Prostate gland (tissue), 2 donors: ENCODE results near the gene VWA5B2. TPM values are rescaled to one million over a fixed set of nuclear protein-coding genes. Genes with fewer than 3 reads are reported as not detected.

Experiments
- DNase-seq: peaks from one replicate; pipeline ENCODE4 v3.0.0-alpha.2; 2019; ENCODE audit warnings: low spot score
- H3K27ac ChIP-seq, 2 donors: fragments of 200-600 bp; sonication (generic); 2 replicates each; pipeline ENCODE4 v1.5.1; 2017 to 2019
- H3K27me3 ChIP-seq: fragments of 200-600 bp; sonication (generic); replicated peaks from 2 replicates; pipeline ENCODE4 v1.5.1; 2019; ENCODE audit not compliant: insufficient read depth
- H3K36me3 ChIP-seq, 2 donors: fragments of 200-600 bp; sonication (generic); 1 replicate in 1 of 2; 2 replicates in 1 of 2; pipeline versions ENCODE4 v1.5.1 to v1.8.1; 2017 to 2019
- H3K4me1 ChIP-seq: fragments of 200-600 bp; sonication (generic); replicated peaks from 2 replicates; pipeline ENCODE4 v1.5.1; 2019
- H3K4me3 ChIP-seq, 2 donors: fragments of 200-600 bp; sonication (generic); 2 replicates each; pipeline ENCODE4 v1.5.1; 2017 to 2019
- H3K9me3 ChIP-seq: fragments of 200-600 bp; sonication (generic); 2 replicates; pipeline ENCODE4 v1.5.1; 2017
- POLR2A ChIP-seq: fragments of 450-650 bp; IDR thresholded peaks from one replicate; pipeline ENCODE4 v1.6.1; 2016; ENCODE audit warnings: antibody characterized with exemption, mild to moderate bottlenecking
- POLR2AphosphoS5 ChIP-seq: sonication (generic); formaldehyde crosslinking; IDR thresholded peaks from one replicate; pipeline ENCODE4 v1.6.1; 2017; ENCODE audit warnings: antibody characterized with exemption
- WGBS: methylation state at CpG from one replicate; pipeline ENCODE4 v1.1.5; 2018; 5-methylcytosine and 5-hydroxymethylcytosine counted together
- intact Hi-C: fragments of 100-400 bp; cut with DNase I; formaldehyde crosslinking; loops from one replicate; pipeline ENCODE4 v1.14.2; 2022
- total RNA-seq, 2 donors: library from RNA; depleted of rRNA; stranded (reverse); fragments of >200 nt; gene quantifications; one replicate each; pipeline ENCODE4 v1.1.0, GENCODE V29; 2016
- TF ChIP-seq, protein P1 (sequence below), 4 experiments: fragments of 200-600 bp in 2 of 4; fragments of 450-650 bp in 2 of 4; sonication (generic) in 2 of 4; IDR thresholded peaks; 1 replicate in 3 of 4; 2 replicates in 1 of 4; pipeline ENCODE4 v1.5.1; 2016 to 2019; ENCODE audit warnings: antibody characterized with exemption in 4 of 4, mild to moderate bottlenecking in 2 of 4, moderate library complexity in 2 of 4

The VWA5B2 gene
- total RNA-seq, 2 donors from 2014 or later, result 0.46 to 7.8 TPM

DNA sequence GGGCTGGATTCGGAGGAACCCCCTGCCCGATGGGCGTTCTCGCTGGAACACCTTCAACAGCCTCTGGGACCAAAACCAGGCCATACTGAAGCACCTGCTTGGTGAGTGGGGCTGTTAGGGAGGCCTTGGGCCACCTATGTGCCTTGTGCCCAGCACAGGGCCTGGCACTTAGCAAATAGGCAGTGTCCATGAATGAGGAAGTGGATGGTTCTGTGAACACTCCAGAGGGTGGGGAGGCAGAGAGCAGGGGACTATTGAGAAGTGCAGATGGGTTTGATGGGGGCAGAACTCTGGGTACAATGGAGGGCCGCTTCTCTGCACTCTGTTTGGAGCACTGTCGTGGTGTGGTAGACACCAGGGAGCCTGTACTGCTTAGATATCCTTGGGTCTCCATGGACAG is 48.0 kb downstream of the VWA5B2 start:
- Histone ChIP-seq H3K36me3 (no peaks in the 10 kb centered on the region), H3K4me1 (no peaks in the 10 kb centered on the region), H3K4me3 (no peak overlapping the region), H3K27ac (no peak overlapping the region), H3K27me3 (peaks cover 8% of the 10 kb centered on the region), H3K9me3 (no peaks in the 10 kb centered on the region)
- no peak for DNase-seq
- 94% methylated on average over 6 of the region's 6 CpGs for WGBS
- no peak for TF ChIP-seq POLR2AphosphoS5
- TF ChIP-seq POLR2A, result no peak
- TF ChIP-seq, protein P1, sequence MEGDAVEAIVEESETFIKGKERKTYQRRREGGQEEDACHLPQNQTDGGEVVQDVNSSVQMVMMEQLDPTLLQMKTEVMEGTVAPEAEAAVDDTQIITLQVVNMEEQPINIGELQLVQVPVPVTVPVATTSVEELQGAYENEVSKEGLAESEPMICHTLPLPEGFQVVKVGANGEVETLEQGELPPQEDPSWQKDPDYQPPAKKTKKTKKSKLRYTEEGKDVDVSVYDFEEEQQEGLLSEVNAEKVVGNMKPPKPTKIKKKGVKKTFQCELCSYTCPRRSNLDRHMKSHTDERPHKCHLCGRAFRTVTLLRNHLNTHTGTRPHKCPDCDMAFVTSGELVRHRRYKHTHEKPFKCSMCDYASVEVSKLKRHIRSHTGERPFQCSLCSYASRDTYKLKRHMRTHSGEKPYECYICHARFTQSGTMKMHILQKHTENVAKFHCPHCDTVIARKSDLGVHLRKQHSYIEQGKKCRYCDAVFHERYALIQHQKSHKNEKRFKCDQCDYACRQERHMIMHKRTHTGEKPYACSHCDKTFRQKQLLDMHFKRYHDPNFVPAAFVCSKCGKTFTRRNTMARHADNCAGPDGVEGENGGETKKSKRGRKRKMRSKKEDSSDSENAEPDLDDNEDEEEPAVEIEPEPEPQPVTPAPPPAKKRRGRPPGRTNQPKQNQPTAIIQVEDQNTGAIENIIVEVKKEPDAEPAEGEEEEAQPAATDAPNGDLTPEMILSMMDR (IDR thresholded peaks at IDR 0.05), result no peak
- intact Hi-C loops, result no loop called here

- no peaks in the 10 kb centered on the region for H3K4me1 ChIP-seq
- H3K9me3 ChIP-seq, result no peaks in the 10 kb centered on the region
- H3K4me3 ChIP-seq, result no peak overlapping the region
- TF ChIP-seq, protein P1 (IDR thresholded peaks at IDR 0.05), result no peak
- TF ChIP-seq POLR2A (no peak), POLR2AphosphoS5 (no peak)
- H3K36me3 ChIP-seq, result no peaks in the 10 kb centered on the region
- no peak for DNase-seq
- intact Hi-C loops, result no loop called here
- 81% methylated on average over 4 of the region's 4 CpGs for whole genome bisulfite sequencing
- H3K27ac ChIP-seq, result no peak overlapping the region
- H3K27me3 ChIP-seq, result no peaks in the 10 kb centered on the region
Measured at GRCh38 chr3:184282941-184283340, 53.6 kb downstream of the VWA5B2 start.

- Histone ChIP-seq H3K4me3 (no peak overlapping the region), H3K4me1 (no peaks in the 10 kb centered on the region), H3K27me3 (no peaks in the 10 kb centered on the region), H3K9me3 (no peaks in the 10 kb centered on the region), H3K36me3 (no peaks in the 10 kb centered on the region), H3K27ac (no peak overlapping the region)
- intact Hi-C loops, result no loop called here
- 88% methylated on average over 8 of the region's 8 CpGs for WGBS
- no peak for DNase-seq
- TF ChIP-seq, protein P1 (IDR thresholded peaks at IDR 0.05), result no peak
- TF ChIP-seq POLR2AphosphoS5, result no peak
- TF ChIP-seq POLR2A, result no peak
Measured at GRCh38 chr3:184283681-184284080, 54.3 kb downstream of the VWA5B2 start.

GRCh38 chr3:184284696-184285095 is 55.3 kb downstream of the VWA5B2 start:
- no peak for TF ChIP-seq POLR2A
- TF ChIP-seq POLR2AphosphoS5, result no peak
- TF ChIP-seq, protein P1 (IDR thresholded peaks at IDR 0.05), result no peak
- H3K27ac ChIP-seq, result no peak overlapping the region
- 17% methylated on average over 4 of the region's 4 CpGs for WGBS
- intact Hi-C loops, result no loop called here
- no peak for DNase-seq
- no peaks in the 10 kb centered on the region for H3K36me3 ChIP-seq
- no peaks in the 10 kb centered on the region for H3K9me3 ChIP-seq
- H3K4me1 ChIP-seq, result no peaks in the 10 kb centered on the region
- no peaks in the 10 kb centered on the region for H3K27me3 ChIP-seq
- H3K4me3 ChIP-seq, result no peak overlapping the region

DNA sequence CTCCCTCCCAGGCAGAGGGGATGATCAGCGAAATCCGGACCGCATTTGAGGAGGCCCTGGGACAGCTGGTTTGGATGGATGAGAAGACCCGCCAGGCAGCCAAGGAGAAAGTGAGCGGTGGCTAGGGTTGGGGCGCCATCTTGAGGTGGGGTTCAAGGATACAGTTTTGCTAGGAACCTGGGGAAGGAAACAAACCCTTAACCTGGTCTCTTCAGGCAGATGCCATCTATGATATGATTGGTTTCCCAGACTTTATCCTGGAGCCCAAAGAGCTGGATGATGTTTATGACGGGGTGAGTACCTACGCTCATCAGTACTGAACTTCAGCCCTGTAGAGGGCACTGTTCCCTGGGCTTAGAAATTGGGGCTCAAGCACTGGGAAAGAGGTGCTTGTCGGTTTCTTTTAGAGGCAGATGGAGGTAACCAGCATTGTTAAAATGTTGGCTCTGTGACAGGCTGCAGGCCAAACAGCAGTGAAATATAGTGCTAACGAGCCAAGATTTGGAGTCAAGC is 60.1 kb downstream of the VWA5B2 start:
- 7% methylated on average over 10 of the region's 10 CpGs for WGBS
- Histone ChIP-seq H3K27me3 (no peaks in the 10 kb centered on the region), H3K36me3 (no peaks in the 10 kb centered on the region), H3K9me3 (no peaks in the 10 kb centered on the region), H3K4me1 (no peaks in the 10 kb centered on the region), H3K27ac (no peak overlapping the region), H3K4me3 (no peak overlapping the region)
- intact Hi-C loops, result no loop called here
- DNase-seq, result peak; percentile 19
- no peak for TF ChIP-seq POLR2A
- TF ChIP-seq, protein P1 (IDR thresholded peaks at IDR 0.05), result peak in 3 of 4 experiments; percentile 34 to 59 (median 49)
- TF ChIP-seq POLR2AphosphoS5, result no peak
